Activated T-helper 9 cell treated with anti-CD3 and anti-CD28 coated beads, Interleukin-2, amount 50 U/mL, for 16 hours (primary cell): ENCODE measurements around the gene OR10K1.
"Not testable (repeated sequence)": the region's sequence is repeated elsewhere in the genome, so short reads cannot be mapped to it uniquely, and the experiment has no call there.

ENCODE experiments used
- DNase-seq: peaks from one replicate; pipeline ENCODE4 v3.0.0-alpha.2; 2020; ENCODE audit warnings: low read depth

OR10K1 gene, protein sequence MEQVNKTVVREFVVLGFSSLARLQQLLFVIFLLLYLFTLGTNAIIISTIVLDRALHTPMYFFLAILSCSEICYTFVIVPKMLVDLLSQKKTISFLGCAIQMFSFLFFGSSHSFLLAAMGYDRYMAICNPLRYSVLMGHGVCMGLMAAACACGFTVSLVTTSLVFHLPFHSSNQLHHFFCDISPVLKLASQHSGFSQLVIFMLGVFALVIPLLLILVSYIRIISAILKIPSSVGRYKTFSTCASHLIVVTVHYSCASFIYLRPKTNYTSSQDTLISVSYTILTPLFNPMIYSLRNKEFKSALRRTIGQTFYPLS

DNA sequence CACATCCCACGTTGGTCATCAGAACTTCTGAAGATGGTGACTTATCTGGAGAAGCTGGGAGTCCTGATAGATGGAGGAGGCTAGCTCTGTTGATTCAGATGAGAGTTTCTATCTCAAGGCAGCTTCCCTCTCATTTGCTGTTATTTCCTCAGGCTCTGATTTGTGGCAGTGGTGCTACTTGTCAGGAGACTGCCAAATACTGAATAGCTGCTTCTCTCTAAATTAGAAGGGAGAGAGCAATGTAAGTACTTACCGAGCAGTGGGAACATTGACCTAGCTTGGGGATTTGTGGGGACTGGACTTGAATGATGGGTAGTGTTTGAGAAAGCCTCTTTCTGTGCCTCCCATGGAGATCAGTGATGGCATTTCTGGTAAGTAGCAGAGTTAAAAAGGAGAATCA lies at the start of gene OR10K1:
OR10K1 (plus strand) TSS at position 301 of the 400 bp plus-strand sequence. CDS start 3,728 bp downstream, outside the sequence.
- DNase-seq = no peak

DNA sequence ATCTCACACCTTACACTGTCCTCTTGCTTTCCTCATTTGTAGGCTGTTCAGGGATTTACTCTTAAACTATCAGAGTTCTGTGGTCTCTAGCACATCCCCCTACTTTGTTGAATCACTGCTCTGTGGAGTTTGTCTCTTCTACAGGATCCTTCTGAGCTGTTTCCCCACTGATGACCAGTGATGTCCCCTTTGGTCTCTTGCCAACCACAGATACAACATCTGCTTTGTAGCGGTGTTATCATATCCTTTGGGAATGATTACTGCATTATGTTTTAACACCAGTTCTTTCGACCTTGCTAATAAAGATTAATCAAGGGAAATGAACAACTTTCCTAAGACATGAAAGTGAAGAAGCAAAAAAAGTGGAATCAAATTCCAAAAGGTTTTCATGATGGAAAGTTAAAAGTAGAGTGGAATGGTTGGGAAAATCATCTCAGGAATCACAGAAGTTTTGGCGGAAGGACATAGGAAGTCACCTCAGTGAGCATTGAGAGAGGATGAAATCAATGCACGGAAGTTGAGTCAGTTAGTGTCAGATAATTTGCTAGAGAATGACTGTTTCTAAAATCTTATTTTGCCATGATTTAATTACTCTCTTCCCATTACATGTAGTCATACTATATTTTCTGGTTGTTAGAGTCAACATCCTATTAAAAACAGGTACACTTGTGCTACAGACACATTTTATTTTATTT lies 46.8 kb upstream of the OR10K1 start:
- DNase-seq = no peak

DNA sequence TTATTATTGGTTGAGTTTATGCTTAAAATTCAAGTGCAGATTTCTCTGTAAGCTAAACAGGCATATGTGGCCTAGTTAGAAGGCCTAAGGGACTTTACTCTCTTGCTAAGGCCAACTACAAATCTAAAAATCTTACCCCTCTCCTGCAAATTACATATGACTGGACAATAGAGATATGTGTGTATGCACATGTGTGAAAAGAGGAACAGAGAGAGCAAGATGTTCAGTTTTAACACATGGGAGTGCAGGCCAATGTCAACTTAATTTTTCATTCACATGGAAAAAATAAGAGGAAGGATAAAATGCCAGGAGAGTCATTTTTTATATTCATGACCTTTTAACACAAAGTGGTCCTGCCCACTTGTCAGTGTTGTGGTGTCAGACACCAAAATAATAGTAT lies 44.0 kb upstream of the OR10K1 start:
- DNase-seq = no peak

DNA sequence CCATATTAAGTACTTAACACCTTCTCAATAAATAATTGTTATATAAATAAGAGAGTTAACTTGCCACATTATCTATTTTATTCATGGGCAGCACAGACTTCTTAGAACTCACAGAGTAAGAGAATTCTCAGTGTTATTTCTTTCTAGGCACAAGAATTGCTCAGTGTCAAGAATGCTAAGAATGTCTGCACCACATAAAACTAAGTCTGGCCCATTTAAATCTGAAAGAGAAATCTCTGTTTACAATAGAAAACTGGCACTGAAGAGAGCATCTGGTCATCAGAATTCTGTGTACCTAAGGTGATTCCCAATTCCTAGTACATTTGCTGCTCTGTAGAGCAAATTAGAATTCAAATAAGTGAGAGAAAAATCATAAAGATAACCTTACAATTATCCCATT lies 39.4 kb upstream of the OR10K1 start:
- DNase-seq = no peak

DNA sequence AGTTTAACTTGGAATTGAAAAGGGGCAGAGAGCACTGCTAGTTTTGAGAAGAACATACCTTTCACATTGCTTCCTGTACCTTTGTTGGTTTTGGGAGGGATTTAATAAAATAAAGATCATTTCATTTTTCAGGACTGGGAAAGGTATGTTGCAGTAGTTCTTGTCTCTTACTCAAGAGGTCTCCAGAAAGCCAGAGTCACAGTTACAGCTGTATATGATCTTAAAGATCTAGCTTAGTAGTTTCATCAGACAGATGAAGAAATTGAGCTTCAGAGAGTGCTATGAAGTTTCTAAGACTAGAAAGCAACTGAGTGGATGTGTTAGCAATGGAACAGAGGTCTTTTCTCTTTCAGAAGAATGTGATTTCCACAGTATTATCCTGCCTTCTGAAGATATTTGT lies 36.6 kb upstream of the OR10K1 start:
- no peak for DNase-seq

DNA sequence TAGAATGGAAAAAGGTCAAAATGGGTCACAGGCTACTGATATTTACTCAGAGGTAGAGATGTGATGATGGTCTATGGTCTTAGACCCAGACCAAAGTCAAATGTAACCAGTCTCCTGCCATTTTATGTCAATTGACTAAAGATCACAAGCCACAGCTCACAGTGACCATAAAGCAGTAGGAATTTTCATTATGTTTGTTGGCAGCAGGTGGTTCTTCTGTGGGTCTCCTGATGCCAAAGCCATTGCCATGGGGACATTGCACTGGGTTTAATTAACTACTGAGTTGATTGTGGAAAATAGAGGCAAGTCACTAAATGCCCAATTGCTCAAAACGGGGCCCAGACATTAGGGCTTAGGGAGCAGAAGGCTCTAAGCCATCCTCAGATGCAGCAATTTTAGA lies 35.5 kb upstream of the OR10K1 start, which contains the start of gene OR10K2:
OR10K2 (minus strand) TSS at position 101 of the 400 bp plus-strand sequence. CDS start 5,371 bp downstream, outside the sequence.
- DNase-seq = no peak

DNA sequence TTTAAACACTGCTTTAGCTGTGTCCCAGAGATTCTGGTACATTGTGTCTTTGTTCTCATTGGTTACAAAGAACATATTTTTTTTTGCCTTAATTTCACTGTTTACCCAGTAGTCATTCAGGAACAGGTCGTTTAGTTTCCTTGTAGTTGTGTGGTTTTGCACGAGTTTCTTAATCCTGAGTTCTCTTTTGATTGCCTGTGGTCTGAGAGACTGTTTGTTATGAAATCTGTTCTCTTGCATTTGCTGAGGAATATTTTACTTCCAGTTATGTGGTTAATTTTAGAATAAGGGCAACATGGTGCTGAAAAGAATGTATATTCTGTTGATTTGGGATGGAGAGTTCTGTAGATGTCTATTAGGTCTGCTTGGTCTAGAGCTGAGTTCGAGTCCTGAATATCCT lies 31.5 kb upstream of the OR10K1 start:
- not testable (repeated sequence) for DNase-seq

DNA sequence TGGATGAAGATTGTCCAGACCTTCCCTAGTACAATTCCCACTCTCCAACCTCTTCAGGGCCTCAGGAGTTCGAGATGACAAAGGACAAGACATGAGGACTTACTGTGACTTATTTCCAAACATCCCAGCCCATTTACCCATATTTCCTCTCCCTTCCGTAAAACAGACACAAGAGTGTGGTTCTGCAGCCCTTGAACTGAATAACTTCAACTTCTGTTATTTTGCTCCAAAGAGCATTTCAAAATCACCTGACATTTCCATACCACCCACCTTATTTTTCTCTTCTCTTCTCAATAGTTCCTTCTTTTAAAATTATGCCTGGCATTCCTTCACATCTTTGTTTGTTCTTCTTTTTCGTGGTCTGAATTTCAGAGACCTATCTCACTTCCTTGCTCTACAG lies 26.9 kb upstream of the OR10K1 start:
- no peak for DNase-seq

DNA sequence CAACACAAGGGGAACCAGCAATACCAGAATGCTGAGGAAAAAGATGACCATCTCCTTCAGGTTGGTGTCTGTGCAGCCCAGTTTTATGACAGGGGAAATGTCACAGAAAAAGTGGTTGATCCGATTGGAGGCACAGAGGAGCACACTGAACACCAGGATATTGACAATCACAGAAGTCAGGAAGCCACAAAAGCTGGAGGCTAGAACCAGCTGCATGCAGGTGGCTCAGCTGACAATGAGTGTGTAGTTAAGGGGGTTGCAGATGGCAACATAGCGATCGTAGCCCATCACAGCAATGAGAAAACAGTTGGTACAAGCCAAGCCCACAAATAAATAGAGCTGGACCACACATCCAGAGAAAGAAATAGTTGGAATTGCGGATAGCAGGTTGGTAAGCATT lies 16.3 kb upstream of the OR10K1 start:
- DNase-seq = no peak

DNA sequence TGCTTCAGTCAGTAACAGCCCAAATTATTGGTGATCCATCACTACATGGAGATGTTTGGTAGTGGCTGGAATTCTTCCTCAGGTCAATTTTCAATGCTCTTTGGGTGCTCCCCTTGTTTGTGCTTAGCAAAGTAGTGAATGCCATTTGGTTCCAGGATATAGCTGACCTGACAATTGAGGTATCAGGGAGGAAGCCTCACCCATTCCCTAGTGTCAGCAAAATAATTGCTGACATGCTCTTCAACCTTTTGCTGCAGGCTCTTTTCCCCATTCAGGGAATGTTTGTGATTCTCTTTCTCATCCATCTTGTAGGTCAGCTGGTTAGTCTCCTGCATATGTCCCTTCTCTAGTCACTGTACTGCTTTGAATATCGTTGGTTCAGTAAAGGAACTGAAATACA lies 7.1 kb upstream of the OR10K1 start:
- no peak for DNase-seq

DNA sequence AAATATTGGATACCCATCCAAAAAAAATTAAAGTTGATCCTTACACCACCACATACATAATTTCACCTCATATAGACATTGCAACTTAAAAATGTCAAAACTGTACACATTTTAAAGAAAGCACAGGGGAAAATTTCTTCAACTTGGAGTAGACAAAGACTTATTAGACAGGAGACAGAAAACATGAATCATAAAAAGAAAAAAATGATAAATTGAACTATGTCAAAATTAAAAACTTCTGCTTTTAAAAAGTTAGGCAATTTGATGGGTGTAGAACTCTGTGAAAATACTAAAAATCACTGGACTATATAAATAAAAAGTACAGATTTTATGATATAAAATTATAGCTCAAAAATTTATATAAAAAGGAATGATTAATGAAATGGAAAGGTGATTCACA lies 4.4 kb upstream of the OR10K1 start:
- no peak for DNase-seq

DNA sequence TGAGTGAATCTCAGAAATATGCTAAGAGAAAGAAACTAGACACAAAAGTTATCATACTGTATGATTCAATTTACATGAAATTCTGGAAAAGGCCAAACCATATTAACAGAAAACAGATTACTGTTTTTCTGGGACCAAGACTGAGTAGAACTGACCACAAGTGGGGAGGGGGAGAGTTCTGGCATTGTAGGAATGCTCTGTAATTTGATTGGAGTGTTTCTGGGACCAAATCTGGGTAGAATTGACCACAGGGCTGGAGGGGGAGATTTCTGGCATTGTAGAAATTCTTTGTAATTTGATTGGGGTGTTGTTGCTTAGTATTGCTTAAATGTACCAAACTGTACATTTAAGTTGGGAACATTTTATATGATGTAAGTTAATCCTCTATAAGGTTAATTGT lies 3.4 kb upstream of the OR10K1 start:
- DNase-seq = no peak

DNA sequence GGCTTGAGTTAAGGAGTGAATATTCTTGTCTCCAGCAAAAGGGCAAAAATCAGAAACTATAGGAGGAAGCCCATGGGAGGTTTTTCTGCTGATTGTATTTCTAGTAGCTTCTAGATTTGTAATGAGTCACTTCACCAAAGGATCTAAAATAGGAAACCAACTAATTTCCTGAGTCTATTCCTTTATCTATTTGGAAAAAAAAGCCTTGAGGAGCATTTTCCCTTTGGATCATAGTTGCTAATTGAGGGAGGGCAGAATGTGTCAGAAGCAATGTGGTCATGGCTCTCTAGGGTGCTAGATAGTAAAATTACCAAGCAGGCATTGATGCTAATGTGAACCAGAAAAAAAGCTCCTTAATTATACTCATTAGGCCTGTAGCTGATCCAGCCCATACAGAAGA lies 10.3 kb downstream of the OR10K1 start, which contains the start of gene OR10R2:
OR10R2 (plus strand) TSS at position 301 of the 400 bp plus-strand sequence. CDS start 106 bp downstream, outside the sequence.
- no peak for DNase-seq

DNA sequence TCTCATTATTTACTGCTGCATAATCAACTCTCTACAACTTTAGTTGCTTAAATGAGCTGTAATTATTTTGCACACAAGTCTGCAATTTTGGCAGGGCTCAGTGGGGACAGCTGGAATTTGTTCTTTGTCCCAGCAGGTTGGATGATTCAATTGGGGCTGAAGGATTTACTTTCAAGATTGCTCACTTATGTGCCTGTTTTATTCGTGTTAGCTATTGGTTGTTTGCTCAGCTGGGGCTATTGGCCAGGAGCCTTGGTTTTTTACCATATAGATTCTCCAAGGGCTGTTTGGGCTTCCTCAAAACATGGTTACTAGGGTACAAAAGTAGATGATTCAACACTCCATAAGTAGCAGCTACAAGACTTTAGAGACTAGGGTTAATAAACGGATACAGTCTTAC lies 23.8 kb downstream of the OR10K1 start:
- DNase-seq = no peak

DNA sequence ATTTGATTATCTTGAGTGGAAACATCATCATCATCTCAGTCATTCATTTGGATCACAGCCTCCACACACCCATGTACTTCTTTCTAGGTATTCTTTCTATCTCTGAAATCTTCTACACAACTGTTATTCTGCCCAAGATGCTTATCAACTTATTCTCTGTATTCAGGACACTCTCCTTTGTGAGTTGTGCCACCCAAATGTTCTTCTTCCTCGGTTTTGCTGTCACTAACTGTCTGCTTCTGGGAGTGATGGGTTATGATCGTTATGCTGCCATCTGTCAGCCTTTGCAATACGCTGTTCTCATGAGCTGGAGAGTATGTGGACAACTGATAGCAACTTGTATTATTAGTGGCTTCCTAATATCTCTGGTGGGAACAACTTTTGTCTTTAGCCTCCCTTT lies 29.7 kb downstream of the OR10K1 start:
- DNase-seq = no peak

DNA sequence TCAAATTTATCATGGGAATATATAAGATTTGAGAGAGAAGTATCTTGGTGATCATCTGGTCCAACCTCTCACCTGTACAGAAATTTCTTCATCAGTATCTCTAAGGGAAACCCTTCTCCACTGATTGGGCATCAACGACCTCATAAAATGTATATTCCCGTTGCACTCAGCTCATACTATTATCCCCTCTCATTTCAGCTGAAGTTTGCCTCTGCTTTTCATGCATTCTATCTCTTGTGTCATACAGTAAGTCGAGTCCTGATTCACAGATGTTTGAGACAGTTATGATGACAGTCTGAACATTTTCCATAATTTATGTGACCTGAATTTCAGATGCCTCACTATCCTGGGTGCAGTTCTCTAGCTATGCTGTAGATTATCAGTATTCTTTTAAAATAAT lies 31.4 kb downstream of the OR10K1 start:
- no peak for DNase-seq

DNA sequence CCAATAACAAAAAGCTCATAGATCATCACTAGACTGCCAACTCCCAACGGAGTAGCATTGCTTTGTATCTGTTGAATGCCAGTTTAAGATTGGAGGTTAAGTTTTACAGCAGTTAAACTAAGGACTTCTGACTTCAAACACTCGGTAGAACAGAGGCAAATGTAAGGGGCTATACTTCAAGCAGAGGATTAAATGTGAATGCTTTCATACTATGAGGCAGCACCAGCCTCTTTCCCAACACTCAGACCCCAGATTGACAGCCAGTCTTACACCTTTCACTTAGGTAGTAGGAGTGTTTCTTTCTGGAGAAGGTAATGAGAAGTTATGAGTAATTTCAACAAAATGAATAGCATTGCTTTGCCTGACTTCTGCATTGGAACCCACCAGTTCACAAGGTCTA lies 33.2 kb downstream of the OR10K1 start:
- no peak for DNase-seq

DNA sequence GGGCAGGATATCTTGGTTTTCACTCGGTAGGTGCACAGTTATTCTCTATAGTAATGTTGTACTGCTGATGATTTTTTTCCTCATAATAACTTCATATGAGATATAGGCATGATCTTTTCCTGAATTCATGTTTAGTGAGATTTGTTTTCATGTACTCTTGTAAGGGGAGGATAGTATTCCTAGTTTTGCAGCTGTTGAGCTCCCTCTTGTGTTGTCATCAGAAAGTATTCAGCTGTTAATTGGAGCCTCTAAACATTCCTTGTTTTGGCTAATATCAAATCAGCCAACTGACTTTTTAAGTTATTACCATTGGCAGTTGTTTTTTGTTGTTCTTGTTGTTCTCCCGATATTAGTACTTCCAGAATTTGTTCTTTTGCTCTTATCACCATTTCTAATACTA lies 34.7 kb downstream of the OR10K1 start:
- DNase-seq = no peak

DNA sequence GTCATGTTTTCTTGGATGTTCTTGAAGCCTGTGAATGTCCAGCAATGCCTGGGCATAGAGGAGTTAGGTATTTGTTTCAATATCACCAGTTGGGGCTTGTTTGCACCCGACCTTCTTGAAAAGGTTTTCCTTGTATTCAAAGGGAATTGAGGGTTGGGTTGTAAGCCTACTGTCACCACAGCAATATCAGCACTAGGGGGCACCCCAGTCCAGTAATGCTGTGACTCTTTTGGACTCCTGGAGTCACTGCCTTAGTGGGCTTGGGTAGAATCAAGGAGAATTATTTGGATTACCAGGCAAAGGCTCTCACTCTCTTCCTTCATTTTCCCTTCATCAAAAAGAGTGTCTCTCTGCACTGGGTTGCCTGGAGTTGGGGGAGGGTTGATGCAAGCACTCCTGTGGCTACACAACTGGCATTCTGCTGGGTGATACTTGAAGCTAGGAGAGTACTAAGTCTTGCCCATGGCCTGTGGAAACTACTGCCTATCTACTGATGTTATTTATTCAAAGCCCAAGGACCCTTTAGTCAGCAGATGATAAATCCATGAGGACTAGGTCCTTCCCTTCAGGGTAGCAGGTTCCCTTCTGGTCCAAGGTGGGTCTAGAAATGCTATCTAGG lies 44.8 kb downstream of the OR10K1 start:
- DNase-seq = peak; percentile 15

DNA sequence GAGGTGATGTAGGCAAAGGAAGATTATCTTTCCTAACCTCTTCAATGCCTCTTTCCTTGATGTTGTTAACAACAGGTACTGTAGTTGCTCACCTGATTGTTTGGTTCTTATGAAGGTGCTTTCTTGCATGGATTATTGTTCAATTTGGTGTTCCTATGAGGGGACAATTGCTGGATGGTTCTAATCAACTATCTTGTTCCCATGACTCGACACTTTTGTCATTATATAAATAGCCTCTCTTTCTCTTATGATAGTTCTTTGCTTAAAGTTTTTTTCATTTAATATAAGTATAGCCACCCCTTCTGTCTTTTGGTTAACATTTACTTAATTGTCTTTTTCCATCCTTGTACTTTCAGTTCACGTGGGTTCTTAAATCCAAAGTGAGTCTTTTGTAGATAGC lies 45.9 kb downstream of the OR10K1 start:
- no peak for DNase-seq

DNA sequence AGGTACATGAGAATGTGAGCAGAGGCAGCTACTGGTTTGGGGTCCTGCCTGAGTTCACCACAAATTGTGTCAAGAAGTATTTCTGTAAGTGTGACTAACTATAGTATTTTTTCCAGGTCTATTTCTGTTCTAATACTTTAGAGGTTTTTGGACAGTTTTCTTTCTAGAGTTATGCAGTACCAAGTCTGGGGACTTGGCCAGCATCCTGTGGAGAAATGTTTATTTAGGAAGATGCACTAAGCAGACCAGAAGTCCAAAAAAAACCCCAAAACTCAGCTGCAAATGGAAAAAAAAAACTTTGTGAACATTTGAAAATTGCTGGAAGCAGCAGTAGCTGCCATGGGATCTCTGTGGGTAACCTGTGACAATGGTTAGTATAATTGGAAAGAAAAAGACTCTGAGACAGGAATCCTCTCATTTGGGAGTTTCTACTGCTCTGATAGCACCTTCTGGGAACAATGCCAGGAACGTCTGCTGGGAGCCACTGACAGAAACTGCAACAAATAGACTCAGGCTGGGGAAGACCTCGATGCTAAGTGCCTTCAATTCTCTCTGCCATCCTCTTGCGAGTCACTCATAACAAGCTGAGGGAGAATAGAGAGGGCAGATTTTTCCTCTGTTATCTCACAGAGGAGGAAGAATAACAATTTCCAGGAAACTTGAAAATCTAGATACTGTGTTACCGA lies 48.0 kb downstream of the OR10K1 start:
- no peak for DNase-seq

DNA sequence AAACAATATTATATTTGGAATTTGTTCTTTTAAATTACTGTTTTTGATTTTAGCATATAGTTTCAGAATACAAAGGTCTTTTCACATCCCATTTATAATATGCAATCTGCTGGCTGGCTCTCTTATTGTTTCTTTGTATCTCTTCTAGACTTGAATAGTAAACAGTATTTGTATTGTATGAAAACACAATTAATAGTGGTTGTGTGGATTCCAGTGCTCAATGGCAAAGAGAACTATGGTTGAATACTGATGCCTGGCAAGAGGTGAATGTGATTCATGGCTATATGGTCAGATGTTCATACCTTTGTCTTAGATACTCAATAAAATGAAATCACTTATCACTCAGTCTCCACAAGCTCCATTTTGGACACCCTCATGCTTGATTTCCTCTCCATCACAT lies 55.3 kb downstream of the OR10K1 start:
- no peak for DNase-seq
